Breast epithelium (tissue), 4 donors: ENCODE measurements around the gene UBA3. TPM values are rescaled to one million over a fixed set of nuclear protein-coding genes. Genes with fewer than 3 reads are reported as not detected.
A peak's percentile ranks its signal among the peaks of the same experiment; 100 is the strongest.

ENCODE experiments used
- DNase-seq, 2 donors: peaks; one replicate each; pipeline ENCODE4 v3.0.0-alpha.2; 2019; ENCODE audit warnings: low spot score in 2 of 2
- H3K27ac ChIP-seq, 2 donors: fragments of 200-600 bp; sonication (generic) in 1 of 2; one replicate each; pipeline ENCODE4 v1.5.1; 2016 to 2019; ENCODE audit warnings: mild to moderate bottlenecking in 1 of 2
- H3K27me3 ChIP-seq, 2 donors: fragments of 200-600 bp; sonication (generic) in 1 of 2; one replicate each; pipeline versions ENCODE4 v1.5.1 to v1.6.0; 2017 to 2019; ENCODE audit warnings: control low read depth in 1 of 2, mild to moderate bottlenecking in 1 of 2
- H3K36me3 ChIP-seq: fragments of 200-600 bp; one replicate; pipeline ENCODE4 v1.5.1; 2019
- H3K4me1 ChIP-seq, 2 donors: fragments of 200-600 bp; sonication (generic); one replicate each; pipeline ENCODE4 v1.5.1; 2016 to 2019; ENCODE audit warnings: control low read depth in 1 of 2
- H3K4me3 ChIP-seq, 3 donors: fragments of 200-600 bp; sonication (generic); 1 replicate in 2 of 3; 2 replicates in 1 of 3; pipeline ENCODE4 v1.5.1; 2016 to 2019; ENCODE audit warnings: mild to moderate bottlenecking in 3 of 3, moderate library complexity in 2 of 3
- H3K9me3 ChIP-seq, 2 donors: fragments of 200-600 bp; sonication (generic) in 1 of 2; one replicate each; pipeline ENCODE4 v1.5.1; 2016 to 2019; ENCODE audit warnings: control low read depth in 1 of 2
- POLR2A ChIP-seq: fragments of 450-650 bp; IDR thresholded peaks from one replicate; pipeline ENCODE4 v1.6.1; 2016; ENCODE audit warnings: antibody characterized with exemption, mild to moderate bottlenecking, moderate library complexity
- POLR2AphosphoS5 ChIP-seq, 3 donors: sonication (generic); formaldehyde crosslinking; IDR thresholded peaks; one replicate each; pipeline ENCODE4 v1.6.1; 2017; ENCODE audit warnings: antibody characterized with exemption in 3 of 3
- intact Hi-C: fragments of 100-400 bp; cut with DNase I; formaldehyde crosslinking; loops from one replicate; pipeline ENCODE4 v1.15.1; 2023; ENCODE audit warnings: low total_unique reads
- total RNA-seq, 3 donors: library from RNA; depleted of rRNA; stranded (reverse); fragments of >200 nt; gene quantifications; one replicate each; pipeline ENCODE4 v1.1.0, GENCODE V29; 2016
- TF ChIP-seq, protein P1 (sequence below), 3 donors: fragments of 450-650 bp; IDR thresholded peaks; one replicate each; pipeline ENCODE4 v1.5.1; 2016 to 2017; ENCODE audit warnings: antibody characterized with exemption in 3 of 3, mild to moderate bottlenecking in 3 of 3, moderate library complexity in 3 of 3

Gene UBA3
- total RNA-seq, 3 donors from 2014 or later = 49.4 to 88.4 (median 69.2) TPM

- no peaks in the 10 kb centered on the region for H3K27me3 ChIP-seq
- H3K9me3 ChIP-seq = no peaks in the 10 kb centered on the region
- intact Hi-C loops = no loop called here
- no peak overlapping the region for H3K27ac ChIP-seq
- no peaks in the 10 kb centered on the region for H3K36me3 ChIP-seq
- H3K4me1 ChIP-seq = peaks cover 0 to 4% of the 10 kb centered on the region in 2 donors
- no peak for DNase-seq
- TF ChIP-seq, protein P1, sequence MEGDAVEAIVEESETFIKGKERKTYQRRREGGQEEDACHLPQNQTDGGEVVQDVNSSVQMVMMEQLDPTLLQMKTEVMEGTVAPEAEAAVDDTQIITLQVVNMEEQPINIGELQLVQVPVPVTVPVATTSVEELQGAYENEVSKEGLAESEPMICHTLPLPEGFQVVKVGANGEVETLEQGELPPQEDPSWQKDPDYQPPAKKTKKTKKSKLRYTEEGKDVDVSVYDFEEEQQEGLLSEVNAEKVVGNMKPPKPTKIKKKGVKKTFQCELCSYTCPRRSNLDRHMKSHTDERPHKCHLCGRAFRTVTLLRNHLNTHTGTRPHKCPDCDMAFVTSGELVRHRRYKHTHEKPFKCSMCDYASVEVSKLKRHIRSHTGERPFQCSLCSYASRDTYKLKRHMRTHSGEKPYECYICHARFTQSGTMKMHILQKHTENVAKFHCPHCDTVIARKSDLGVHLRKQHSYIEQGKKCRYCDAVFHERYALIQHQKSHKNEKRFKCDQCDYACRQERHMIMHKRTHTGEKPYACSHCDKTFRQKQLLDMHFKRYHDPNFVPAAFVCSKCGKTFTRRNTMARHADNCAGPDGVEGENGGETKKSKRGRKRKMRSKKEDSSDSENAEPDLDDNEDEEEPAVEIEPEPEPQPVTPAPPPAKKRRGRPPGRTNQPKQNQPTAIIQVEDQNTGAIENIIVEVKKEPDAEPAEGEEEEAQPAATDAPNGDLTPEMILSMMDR (IDR thresholded peaks at IDR 0.05) = no peak
- TF ChIP-seq POLR2AphosphoS5 (IDR thresholded peaks at IDR 0.05) (no peak), POLR2A (no peak)
- no peak overlapping the region for H3K4me3 ChIP-seq
Observed at GRCh38 chr3:69119138-69119537, 39.0 kb upstream of the UBA3 start.

- Histone ChIP-seq H3K9me3 (no peaks in the 10 kb centered on the region), H3K27ac (no peak overlapping the region), H3K36me3 (no peaks in the 10 kb centered on the region), H3K4me3 (no peak overlapping the region), H3K27me3 (no peaks in the 10 kb centered on the region), H3K4me1 (peaks cover 0 to 4% of the 10 kb centered on the region in 2 donors)
- TF ChIP-seq, protein P1 (IDR thresholded peaks at IDR 0.05) = no peak
- TF ChIP-seq POLR2A (no peak), POLR2AphosphoS5 (IDR thresholded peaks at IDR 0.05) (no peak)
- no peak for DNase-seq
- intact Hi-C loops = no loop called here
Observed at GRCh38 chr3:69118555-69118954, 38.4 kb upstream of the UBA3 start.

DNA sequence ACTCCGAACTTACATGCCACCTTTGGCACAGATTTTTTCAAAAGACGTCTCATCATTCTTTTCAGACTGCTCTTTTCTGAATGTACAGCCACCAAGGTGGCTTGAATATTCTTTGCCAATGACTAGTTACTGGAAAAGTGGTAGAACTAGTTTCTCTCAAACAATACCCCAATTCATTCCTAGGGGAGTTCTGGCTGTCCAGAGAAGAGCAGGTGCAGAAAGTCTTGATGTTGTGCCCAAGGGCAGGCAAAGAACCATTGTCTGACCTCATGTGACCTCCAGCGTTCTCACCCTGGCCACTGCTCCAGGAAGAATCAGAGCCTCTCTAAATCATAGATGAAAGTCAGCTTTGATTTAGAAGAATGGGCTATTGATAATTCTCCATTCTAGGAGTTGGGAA, 36.7 kb upstream of the UBA3 start:
- intact Hi-C loops = no loop called here
- Histone ChIP-seq H3K4me1 (peaks cover 0 to 4% of the 10 kb centered on the region in 2 donors), H3K27me3 (no peaks in the 10 kb centered on the region), H3K4me3 (no peak overlapping the region), H3K27ac (peak overlapping the region; percentile 69 to 74), H3K36me3 (no peaks in the 10 kb centered on the region), H3K9me3 (no peaks in the 10 kb centered on the region)
- peak in 1 of 2 donors; percentile 43 for DNase-seq
- peak in 1 of 3 donors; percentile 61 for TF ChIP-seq POLR2AphosphoS5 (IDR thresholded peaks at IDR 0.05)
- no peak for TF ChIP-seq POLR2A
- TF ChIP-seq, protein P1 (IDR thresholded peaks at IDR 0.05) = no peak

GRCh38 chr3:69116162-69116561, 36.0 kb upstream of the UBA3 start:
- Histone ChIP-seq H3K27ac (peak overlapping the region; percentile 69 to 74), H3K36me3 (no peaks in the 10 kb centered on the region), H3K4me1 (peaks cover 0 to 4% of the 10 kb centered on the region in 2 donors), H3K4me3 (no peak overlapping the region), H3K27me3 (no peaks in the 10 kb centered on the region), H3K9me3 (no peaks in the 10 kb centered on the region)
- TF ChIP-seq POLR2AphosphoS5 (IDR thresholded peaks at IDR 0.05) = no peak
- no peak for TF ChIP-seq POLR2A
- TF ChIP-seq, protein P1 (IDR thresholded peaks at IDR 0.05) = no peak
- intact Hi-C loops = no loop called here
- no peak for DNase-seq

- TF ChIP-seq POLR2A = no peak
- TF ChIP-seq POLR2AphosphoS5 (IDR thresholded peaks at IDR 0.05) = no peak
- TF ChIP-seq, protein P1 (IDR thresholded peaks at IDR 0.05) = no peak
- Histone ChIP-seq H3K27me3 (no peaks in the 10 kb centered on the region), H3K36me3 (no peaks in the 10 kb centered on the region), H3K4me1 (peaks cover 0 to 4% of the 10 kb centered on the region in 2 donors), H3K27ac (peak overlapping the region in 1 of 2 donors; percentile 69), H3K9me3 (no peaks in the 10 kb centered on the region), H3K4me3 (no peak overlapping the region)
- intact Hi-C loops = no loop called here
- no peak for DNase-seq
Observed at GRCh38 chr3:69115731-69116130, 35.6 kb upstream of the UBA3 start.
